T-cell (primary cell): ENCODE results near the gene ACSL1. TPM values are rescaled to one million over a fixed set of nuclear protein-coding genes. Genes with fewer than 3 reads are reported as not detected.

Experiments used
- ATAC-seq, 4 experiments: fragments of 200-7000 bp in 3 of 4; fragments of 150-1000 bp in 1 of 4; cut with Tn5 transposase; replicated peaks in 1 of 4; 1 replicate in 3 of 4; 2 replicates in 1 of 4; pipeline ENCODE4 v1.10.0; 2021; ENCODE audit warnings: moderate library complexity in 3 of 4, mild to moderate bottlenecking in 2 of 4, moderate number of reproducible peaks in 1 of 4
- CTCF ChIA-PET, 2 donors: fragments of 300-600 bp; sonication (Branson Sonifier 250); formaldehyde crosslinking; loops; one replicate each; lab custom pipeline; 2022; ENCODE audit warnings: antibody characterized with exemption in 2 of 2; lab: Charles Lee
- POLR2A ChIA-PET, 2 donors: fragments of 300-600 bp; sonication (Branson Sonifier 250); formaldehyde crosslinking; loops; one replicate each; lab custom pipeline; 2022; ENCODE audit warnings: antibody characterized with exemption in 2 of 2; lab: Charles Lee
- DNase-seq, 35 experiments: peaks; one replicate each; pipeline versions ENCODE4 v3.0.0 to v3.0.0-alpha.2; 2013 to 2023
- H3K27ac ChIP-seq: one replicate; pipeline ENCODE4 v1.5.1; 2013; ENCODE audit warnings: low read length
- H3K27me3 ChIP-seq, 2 experiments: replicated peaks in 1 of 2; 1 replicate in 1 of 2; 2 replicates in 1 of 2; pipeline versions ENCODE4 v1.6.1 to v1.7.0; 2013; ENCODE audit warnings: low read length in 1 of 2, mixed read lengths in 1 of 2; ENCODE audit not compliant: control insufficient read depth in 2 of 2, insufficient read depth in 2 of 2; ENCODE audit errors: extremely low read depth in 1 of 2
- H3K36me3 ChIP-seq, 2 donors: 1 replicate in 1 of 2; 2 replicates in 1 of 2; pipeline versions ENCODE4 v1.6.1 to v1.7.0; 2013; ENCODE audit warnings: low read length in 1 of 2; ENCODE audit not compliant: control insufficient read depth in 2 of 2, insufficient read depth in 1 of 2; ENCODE audit errors: extremely low read depth in 1 of 2
- H3K4me1 ChIP-seq, 2 experiments: 1 replicate in 1 of 2; 2 replicates in 1 of 2; pipeline versions ENCODE4 v1.6.1 to v1.7.0; 2013; ENCODE audit warnings: low read length in 2 of 2, mixed read lengths in 1 of 2; ENCODE audit not compliant: insufficient read depth in 2 of 2, control insufficient read depth in 1 of 2; ENCODE audit errors: extremely low read depth in 1 of 2
- H3K4me3 ChIP-seq, 2 donors: 1 replicate in 1 of 2; 2 replicates in 1 of 2; pipeline versions ENCODE4 v1.5.1 to v1.7.0; 2013; ENCODE audit warnings: mild to moderate bottlenecking in 2 of 2, low read length in 1 of 2, moderate library complexity in 1 of 2; ENCODE audit not compliant: control insufficient read depth in 1 of 2; ENCODE audit errors: extremely low read depth in 1 of 2
- H3K9me3 ChIP-seq: 2 replicates; pipeline ENCODE4 v1.7.0; 2013
- H3K27ac Mint-ChIP-seq, 2 donors: one replicate each; pipeline ENCODE4 v1.8.0; 2020 to 2021; ENCODE audit warnings: mild to moderate bottlenecking in 2 of 2, mixed read lengths in 2 of 2
- H3K27me3 Mint-ChIP-seq, 2 donors: one replicate each; pipeline ENCODE4 v1.8.0; 2021 to 2022; ENCODE audit warnings: mixed read lengths in 2 of 2
- H3K36me3 Mint-ChIP-seq: one replicate; pipeline ENCODE4 v1.8.0; 2021; ENCODE audit warnings: mixed read lengths
- H3K4me1 Mint-ChIP-seq, 3 donors: one replicate each; pipeline ENCODE4 v1.8.0; 2020 to 2022; ENCODE audit warnings: mixed read lengths in 3 of 3, mild to moderate bottlenecking in 1 of 3
- H3K4me3 Mint-ChIP-seq, 3 donors: one replicate each; pipeline ENCODE4 v1.8.0; 2020 to 2022; ENCODE audit warnings: mild to moderate bottlenecking in 3 of 3, mixed read lengths in 3 of 3, moderate library complexity in 3 of 3
- H3K9me3 Mint-ChIP-seq, 3 donors: one replicate each; pipeline ENCODE4 v1.8.0; 2020 to 2022; ENCODE audit warnings: mixed read lengths in 3 of 3
- WGBS: methylation state at CpG from one replicate; pipeline ENCODE4 v1.1.5; 2013; ENCODE audit warnings: missing lambda C conversion rate; ENCODE audit not compliant: insufficient coverage; 5-methylcytosine and 5-hydroxymethylcytosine counted together
- total RNA-seq, 35 experiments: library from RNA in 6 of 35; stranded (reverse) in 6 of 35; fragments of 120-200 nt in 1 of 35; gene quantifications; one replicate each; pipeline versions ENCODE4 v1.2.1 to v1.2.4 and lab custom pipeline; 2013 to 2026

Gene ACSL1
- total RNA-seq, 5 donors from 2014 or later (not counting 1 experiment from before 2014, with no cell fraction given) = 8.6 to 13.7 (median 11.3) TPM

DNA sequence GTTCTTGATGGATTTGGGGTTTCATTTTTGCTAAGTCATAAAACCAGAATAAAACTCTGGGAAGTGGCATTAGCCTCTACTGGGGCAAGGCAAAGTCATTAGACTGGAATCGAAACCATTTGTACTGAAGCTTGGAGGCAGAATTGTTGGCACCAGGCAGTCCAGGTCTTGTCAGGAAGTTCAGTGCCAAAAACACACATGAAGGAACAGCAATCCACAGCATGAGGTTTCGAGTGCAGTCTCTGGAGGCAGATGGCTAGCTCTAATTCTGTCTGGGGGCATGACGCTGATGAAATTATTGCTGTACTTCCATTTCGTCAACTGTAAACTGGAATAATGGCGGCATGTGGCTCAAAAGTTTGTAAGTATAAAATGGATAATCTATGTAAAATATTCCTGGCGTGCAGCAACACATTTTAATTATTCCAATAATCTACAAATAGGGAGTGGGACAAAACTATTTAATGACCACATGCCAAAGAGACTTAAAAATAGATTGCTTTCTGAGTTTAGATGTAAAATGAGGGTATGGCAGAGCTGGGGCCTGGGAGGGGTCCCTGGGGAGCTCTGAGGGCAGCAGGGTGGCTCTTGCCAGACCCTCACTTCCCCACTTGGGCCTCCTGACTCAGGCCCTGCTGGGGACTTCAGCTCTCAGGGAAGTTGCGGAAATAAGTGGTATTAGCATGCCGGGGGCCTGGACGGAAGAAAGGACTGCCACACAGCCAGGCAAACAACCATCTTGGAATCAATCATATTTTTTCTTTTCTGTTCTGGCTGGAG lies 73.1 kb downstream of the ACSL1 start:
- Mint-ChIP-seq H3K9me3 (no peaks in the 10 kb centered on the region), H3K4me1 (no peaks in the 10 kb centered on the region), H3K27me3 (peaks cover 0 to 3% of the 10 kb centered on the region in 2 donors), H3K36me3 (peaks cover 36% of the 10 kb centered on the region), H3K4me3 (no peak overlapping the region), H3K27ac (no peak overlapping the region)
- ATAC-seq (no peak), DNase-seq (no peak)
- Histone ChIP-seq H3K36me3 (peaks cover 0 to 10% of the 10 kb centered on the region in 2 donors), H3K4me1 (no peaks in the 10 kb centered on the region), H3K4me3 (no peak overlapping the region), H3K27me3 (no peaks in the 10 kb centered on the region), H3K27ac (no peak overlapping the region), H3K9me3 (no peaks in the 10 kb centered on the region)
- WGBS = 95% methylated on average over 4 of the region's 9 CpGs
- CTCF ChIA-PET = no interaction called here
- POLR2A ChIA-PET = no interaction called here

DNA sequence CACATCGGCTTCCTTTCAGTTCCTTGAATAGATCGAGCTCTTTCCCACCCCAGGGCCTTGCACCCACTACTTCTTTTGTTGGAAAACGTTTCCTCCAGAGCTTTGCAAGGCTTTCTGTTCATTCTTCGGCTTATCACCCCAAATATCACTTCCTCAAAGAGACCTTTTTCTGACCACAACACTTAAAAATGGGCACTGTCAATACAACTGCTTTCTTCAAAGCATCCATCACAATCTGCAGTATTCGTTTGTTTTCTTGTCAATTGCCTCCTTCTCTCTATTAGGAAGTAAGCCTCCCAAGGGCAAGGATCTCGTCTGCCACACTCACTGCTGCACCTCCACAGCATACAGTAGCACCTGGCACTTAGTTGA lies 74.2 kb downstream of the ACSL1 start:
- H3K36me3 ChIP-seq = peaks cover 0 to 5% of the 10 kb centered on the region in 2 donors
- Mint-ChIP-seq H3K4me3 (no peak overlapping the region), H3K9me3 (no peaks in the 10 kb centered on the region), H3K4me1 (peaks cover 1 to 8% (median 6%) of the 10 kb centered on the region in 3 donors), H3K36me3 (peaks cover 28% of the 10 kb centered on the region), H3K27ac (no peak overlapping the region), H3K27me3 (peaks cover 0 to 3% of the 10 kb centered on the region in 2 donors)
- H3K4me3 ChIP-seq = no peak overlapping the region
- no peak overlapping the region for H3K27ac ChIP-seq
- CTCF ChIA-PET = no interaction called here
- DNase-seq (no peak), ATAC-seq (no peak)
- H3K27me3 ChIP-seq = no peaks in the 10 kb centered on the region
- POLR2A ChIA-PET = no interaction called here
- H3K4me1 ChIP-seq = peaks cover 6% of the 10 kb centered on the region in 2 experiments
- 31% methylated on average over 5 of the region's 6 CpGs for WGBS
- no peaks in the 10 kb centered on the region for H3K9me3 ChIP-seq

DNA sequence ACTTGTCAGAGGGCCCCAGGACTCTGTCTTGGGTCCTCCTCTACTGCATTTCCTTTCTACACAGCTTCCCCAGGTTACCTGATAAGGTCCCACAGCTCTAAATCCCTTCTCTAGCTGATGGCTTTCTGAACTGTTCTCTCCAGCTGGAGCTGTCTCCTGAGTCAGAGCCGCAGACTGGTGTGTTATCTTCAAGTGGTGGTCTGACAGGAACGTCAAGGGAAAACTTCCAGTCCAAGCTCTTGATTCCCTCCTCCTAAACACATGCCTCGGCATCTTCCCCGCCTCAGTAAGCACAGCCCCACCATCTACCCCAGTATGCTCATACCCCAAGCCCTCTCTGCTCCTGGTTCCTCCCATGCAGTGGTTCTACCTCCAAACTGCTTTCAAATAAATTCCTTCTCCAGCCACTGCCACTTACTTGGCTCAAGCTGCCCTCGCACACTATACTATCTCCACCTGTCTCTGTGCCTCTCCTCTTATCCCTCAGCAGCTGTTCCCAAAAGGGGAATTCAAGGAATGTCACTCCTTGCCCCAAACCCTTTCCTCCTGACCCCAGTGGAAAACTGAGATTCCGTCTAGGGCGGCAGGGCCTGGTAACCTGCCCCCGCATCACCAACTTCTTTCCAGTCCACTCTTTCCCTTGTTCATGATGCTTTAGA lies 74.7 kb downstream of the ACSL1 start:
- peaks cover 0 to 1% of the 10 kb centered on the region in 2 donors for H3K36me3 ChIP-seq
- no peak for ATAC-seq
- 96% methylated on average over 7 of the region's 8 CpGs for WGBS
- no peak overlapping the region for H3K27ac ChIP-seq
- H3K27me3 Mint-ChIP-seq = peaks cover 0 to 3% of the 10 kb centered on the region in 2 donors
- peaks cover 11% of the 10 kb centered on the region in 2 experiments for H3K4me1 ChIP-seq
- no peak for DNase-seq
- no peaks in the 10 kb centered on the region for H3K9me3 Mint-ChIP-seq
- H3K4me1 Mint-ChIP-seq = peaks cover 6 to 13% (median 11%) of the 10 kb centered on the region in 3 donors
- H3K4me3 Mint-ChIP-seq = no peak overlapping the region
- H3K36me3 Mint-ChIP-seq = peaks cover 26% of the 10 kb centered on the region
- POLR2A ChIA-PET = no interaction called here
- no peaks in the 10 kb centered on the region for H3K27me3 ChIP-seq
- H3K9me3 ChIP-seq = no peaks in the 10 kb centered on the region
- no peak overlapping the region for H3K27ac Mint-ChIP-seq
- CTCF ChIA-PET = interaction anchor here in 1 of 2 donors (0.5 kb wide), 1 partner anchor 35 kb away, joined by 3 read pairs; no protein-coding TSS in a partner anchor
- H3K4me3 ChIP-seq = no peak overlapping the region

DNA sequence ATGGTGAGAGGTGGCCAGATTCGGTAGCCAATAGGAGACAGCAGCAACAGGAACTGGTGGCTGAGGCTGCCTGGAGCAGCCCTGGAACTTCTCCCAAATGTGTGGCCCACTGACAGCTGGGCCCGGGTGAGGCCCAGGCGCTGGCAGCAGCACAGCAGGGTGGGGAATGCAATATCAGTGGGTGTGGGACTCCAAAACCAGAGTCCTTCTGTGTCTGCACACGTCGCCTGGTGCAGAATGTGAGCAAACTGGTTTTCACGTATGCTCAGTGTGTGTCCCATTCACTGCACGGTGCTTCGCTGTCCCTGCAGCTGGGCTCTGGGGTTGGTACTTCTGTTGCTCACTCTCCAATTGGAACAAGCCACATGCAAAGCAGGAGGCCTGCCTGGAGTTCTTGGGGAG lies 77.5 kb downstream of the ACSL1 start:
- Mint-ChIP-seq H3K27me3 (peaks cover 0 to 3% of the 10 kb centered on the region in 2 donors), H3K27ac (no peak overlapping the region), H3K36me3 (peaks cover 8% of the 10 kb centered on the region), H3K4me1 (peaks cover 11 to 17% (median 15%) of the 10 kb centered on the region in 3 donors), H3K9me3 (no peaks in the 10 kb centered on the region), H3K4me3 (no peak overlapping the region)
- DNase-seq = no peak
- 96% methylated on average over 7 of the region's 8 CpGs for WGBS
- Histone ChIP-seq H3K27ac (no peak overlapping the region), H3K36me3 (no peaks in the 10 kb centered on the region), H3K27me3 (no peaks in the 10 kb centered on the region), H3K4me3 (no peak overlapping the region), H3K9me3 (no peaks in the 10 kb centered on the region), H3K4me1 (peaks cover 14 to 15% of the 10 kb centered on the region in 2 experiments)
- no peak for ATAC-seq
- POLR2A ChIA-PET = no interaction called here
- CTCF ChIA-PET = no interaction called here

DNA sequence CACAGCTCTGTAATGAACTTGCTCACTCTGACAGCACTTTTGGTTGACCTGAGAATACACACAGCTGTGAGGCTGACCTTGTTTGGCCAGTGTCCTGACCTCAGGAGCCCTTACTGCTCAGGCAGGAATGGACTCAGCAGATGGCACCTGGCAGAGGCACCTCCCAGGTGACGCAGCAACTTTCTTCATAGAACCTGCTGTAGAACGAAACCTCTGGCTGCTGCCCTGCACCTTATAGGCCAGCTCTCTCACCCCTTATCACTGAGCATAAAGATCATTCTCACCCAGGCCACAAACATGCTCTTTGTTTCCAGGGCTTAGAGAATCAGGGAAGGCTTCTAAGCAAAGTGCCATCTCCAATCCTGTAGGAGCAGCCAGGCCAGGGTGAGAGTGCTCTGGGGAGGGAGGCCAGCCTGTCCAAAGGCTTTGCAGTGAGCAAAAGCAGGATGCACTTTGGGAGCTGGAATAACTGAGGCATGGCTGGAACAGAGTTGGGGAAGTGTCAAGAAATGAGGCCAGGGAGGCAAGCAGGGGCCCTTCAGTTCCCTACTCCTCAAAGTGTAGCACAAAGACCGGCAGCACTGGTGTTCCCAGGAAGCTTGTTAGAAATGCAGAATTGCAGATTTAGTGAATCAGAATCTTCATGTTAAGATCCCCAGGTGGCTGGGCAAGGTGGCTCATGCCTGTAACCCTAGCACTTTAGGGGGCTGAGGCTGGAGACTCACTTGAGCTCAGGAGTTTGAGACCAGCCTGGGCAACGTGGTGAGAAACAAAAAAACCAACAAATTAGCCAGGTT lies 78.5 kb downstream of the ACSL1 start:
- no peak for DNase-seq
- H3K36me3 Mint-ChIP-seq = no peaks in the 10 kb centered on the region

More for the DNA sequence above, 78.5 kb downstream of the ACSL1 start:
- Histone ChIP-seq H3K4me1 (peaks cover 14 to 15% of the 10 kb centered on the region in 2 experiments), H3K9me3 (no peaks in the 10 kb centered on the region), H3K27me3 (no peaks in the 10 kb centered on the region), H3K27ac (no peak overlapping the region), H3K36me3 (no peaks in the 10 kb centered on the region), H3K4me3 (no peak overlapping the region)
- Mint-ChIP-seq H3K9me3 (no peaks in the 10 kb centered on the region), H3K27me3 (peaks cover 0 to 3% of the 10 kb centered on the region in 2 donors), H3K27ac (no peak overlapping the region), H3K4me3 (no peak overlapping the region), H3K4me1 (peaks cover 11 to 17% (median 15%) of the 10 kb centered on the region in 3 donors)
- 100% methylated on average over 2 of the region's 4 CpGs for WGBS
- no peak for ATAC-seq
- CTCF ChIA-PET = interaction anchor here (0.7 to 1.6 kb wide), 3 partner anchors 13 to 293 kb away, joined by 3 to 4 read pairs (median 3); partner anchors contain the start of gene CENPU (in 1 of the 2)
- POLR2A ChIA-PET = interaction anchor here in 1 of 2 donors (0.7 kb wide), 1 partner anchor 14 kb away, joined by 4 read pairs; the partner anchor contains the start of gene CENPU
